PFSK-1 (cell line): ENCODE data around the gene RGL4.

Experiments
- POLR2AphosphoS5 ChIP-seq: IDR thresholded peaks from 2 replicates; pipeline ENCODE4 v1.6.1; 2012; ENCODE audit warnings: low read depth, mild to moderate bottlenecking, control low read depth, low read length, moderate library complexity
- SIN3A ChIP-seq: IDR thresholded peaks from 2 replicates; pipeline ENCODE4 v1.6.1; 2012; ENCODE audit warnings: mild to moderate bottlenecking, low read length, moderate library complexity, borderline replicate concordance; ENCODE audit not compliant: insufficient read depth

DNA sequence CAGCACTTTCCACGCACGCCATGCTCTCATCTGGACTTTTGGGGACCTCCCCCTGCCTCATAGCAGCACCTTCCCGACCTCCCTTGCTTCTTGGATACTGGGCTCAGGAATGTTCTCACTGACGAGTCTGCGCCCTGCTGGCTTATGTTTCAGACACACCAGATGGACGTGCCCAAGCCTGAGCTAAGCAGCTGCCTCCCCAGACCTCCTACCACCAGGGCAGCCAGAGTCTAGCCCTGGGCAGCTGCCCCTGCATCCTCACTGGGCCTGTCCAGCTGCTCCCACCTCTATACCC, 13.2 kb upstream of the RGL4 start:
- TF ChIP-seq POLR2AphosphoS5 (no peak), SIN3A (no peak)
